GM19035 (cell line): ENCODE results near the gene KCNH6.

Experiments used
- ATAC-seq: cut with Tn5 transposase; IDR thresholded peaks from one replicate; pipeline ENCODE4 v1.9.1; 2021; ENCODE audit not compliant: unreplicated experiment

Gene KCNH6

DNA sequence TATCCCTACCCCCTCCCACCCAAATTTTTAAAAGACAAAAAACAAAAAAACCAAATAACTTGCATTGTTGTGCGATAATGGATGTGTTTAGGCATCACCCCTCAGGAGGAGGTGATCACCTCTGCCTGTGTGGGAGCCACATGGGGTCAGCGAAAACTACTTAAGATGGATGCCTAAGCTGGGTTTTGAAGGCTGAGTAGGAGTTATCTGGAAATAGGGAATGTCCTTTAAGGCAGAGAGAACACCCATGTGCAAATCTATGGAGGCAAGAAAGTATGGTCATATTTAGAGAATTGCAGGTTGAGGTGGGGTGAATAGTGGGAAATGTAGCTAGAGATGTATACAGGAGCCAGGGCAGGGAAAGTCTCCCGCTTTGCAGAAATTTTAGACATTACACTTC lies 72.0 kb downstream of the KCNH6 start:
- ATAC-seq, result no peak
